CD4-positive, alpha-beta T cell (primary cell): ENCODE results near the gene WDR37. TPM values are rescaled to one million over a fixed set of nuclear protein-coding genes. Genes with fewer than 3 reads are reported as not detected.
A peak's percentile ranks its signal among the peaks of the same experiment; 100 is the strongest.

Experiments
- ATAC-seq: fragments of 200-7000 bp; cut with Tn5 transposase; one replicate; pipeline ENCODE4 v1.10.0; 2022; ENCODE audit warnings: mild to moderate bottlenecking; ENCODE audit not compliant: poor library complexity
- CTCF ChIA-PET: fragments of 350-600 bp; sonication (Branson Sonifier 250); formaldehyde crosslinking; loops from one replicate; lab custom pipeline; 2021; ENCODE audit warnings: antibody characterized with exemption, inconsistent platforms; lab: Charles Lee
- POLR2A ChIA-PET: fragments of 350-600 bp; sonication (Branson Sonifier 250); formaldehyde crosslinking; loops from one replicate; lab custom pipeline; 2021; ENCODE audit warnings: antibody characterized with exemption, inconsistent platforms; lab: Charles Lee
- DNase-seq, 14 experiments: peaks; one replicate each; pipeline ENCODE4 v3.0.0-alpha.2; 2013 to 2020; ENCODE audit warnings: mixed read lengths in 2 of 14
- H3K27ac ChIP-seq, 2 donors: one replicate each; pipeline versions ENCODE4 v1.5.1 to v1.7.0; 2013; ENCODE audit warnings: low read length in 2 of 2, low read depth in 1 of 2, mild to moderate bottlenecking in 1 of 2
- H3K27me3 ChIP-seq, 2 experiments: 1 replicate in 1 of 2; 2 replicates in 1 of 2; pipeline versions ENCODE4 v1.6.1 to v1.7.0; 2013; ENCODE audit warnings: low read length in 2 of 2, control low read depth in 1 of 2, mild to moderate bottlenecking in 1 of 2, moderate library complexity in 1 of 2; ENCODE audit not compliant: insufficient read depth in 2 of 2, control insufficient read depth in 1 of 2
- H3K36me3 ChIP-seq: one replicate; pipeline ENCODE4 v1.6.1; 2013; ENCODE audit warnings: low read length, control low read depth; ENCODE audit not compliant: insufficient read depth
- H3K4me1 ChIP-seq: one replicate; pipeline ENCODE4 v1.6.1; 2013; ENCODE audit warnings: low read length, control low read depth; ENCODE audit not compliant: insufficient read depth
- H3K4me3 ChIP-seq: one replicate; pipeline ENCODE4 v1.5.1; 2013; ENCODE audit warnings: mild to moderate bottlenecking, low read length, moderate library complexity
- H3K9me3 ChIP-seq, 2 experiments: 1 replicate in 1 of 2; 2 replicates in 1 of 2; pipeline versions ENCODE4 v1.6.1 to v1.7.0; 2013; ENCODE audit warnings: low read length in 2 of 2, mild to moderate bottlenecking in 2 of 2, control low read depth in 1 of 2, moderate library complexity in 1 of 2; ENCODE audit not compliant: control insufficient read depth in 1 of 2, insufficient read depth in 1 of 2
- H3K27ac Mint-ChIP-seq: one replicate; pipeline ENCODE4 v1.8.0; 2020; ENCODE audit warnings: mixed read lengths
- H3K27me3 Mint-ChIP-seq: one replicate; pipeline ENCODE4 v1.8.0; 2021; ENCODE audit warnings: mixed read lengths
- H3K36me3 Mint-ChIP-seq: one replicate; pipeline ENCODE4 v1.8.0; 2021; ENCODE audit warnings: low read depth, mixed read lengths
- H3K4me1 Mint-ChIP-seq: one replicate; pipeline ENCODE4 v1.8.0; 2021; ENCODE audit warnings: low read depth, mixed read lengths
- H3K4me3 Mint-ChIP-seq: one replicate; pipeline ENCODE4 v1.8.0; 2020; ENCODE audit warnings: mild to moderate bottlenecking, mixed read lengths
- H3K9me3 Mint-ChIP-seq: one replicate; pipeline ENCODE4 v1.8.0; 2020; ENCODE audit warnings: mixed read lengths
- CTCF ChIP-seq: fragments of 200-600 bp; IDR thresholded peaks from one replicate; pipeline ENCODE4 v1.8.0; 2022; ENCODE audit warnings: antibody characterized with exemption, mild to moderate bottlenecking
- intact Hi-C, 2 experiments: fragments of 100-400 bp; cut with DNase I in 1 of 2; cut with micrococcal nuclease in 1 of 2; formaldehyde crosslinking; loops; one replicate each; pipeline versions ENCODE4 v1.15.1 to v1.9.0; 2023 to 2025; cut with DNase I, micrococcal nuclease
- total RNA-seq, 174 experiments: library from RNA in 2 of 174; stranded (reverse) in 2 of 174; gene quantifications; one replicate each; pipeline ENCODE4 v1.2.3 and lab custom pipeline; 2021 to 2026

WDR37 gene
- total RNA-seq, 2 experiments from 2014 or later: 17.0 to 17.7 TPM

GRCh38 chr10:1103551-1103950 lies 47.4 kb downstream of the WDR37 start:
- Histone ChIP-seq H3K27ac (no peak overlapping the region), H3K9me3 (no peaks in the 10 kb centered on the region), H3K36me3 (peaks cover 85% of the 10 kb centered on the region), H3K4me3 (no peak overlapping the region), H3K27me3 (no peaks in the 10 kb centered on the region), H3K4me1 (no peaks in the 10 kb centered on the region)
- intact Hi-C loops: no loop called here
- no peaks in the 10 kb centered on the region for H3K9me3 Mint-ChIP-seq
- ATAC-seq (no peak), DNase-seq (no peak)
- ChIA-PET CTCF (no interaction called here), POLR2A (no interaction called here)
- peak overlapping the region; percentile 63 for H3K27ac Mint-ChIP-seq
- H3K4me1 Mint-ChIP-seq: peaks cover 21% of the 10 kb centered on the region
- no peaks in the 10 kb centered on the region for H3K27me3 Mint-ChIP-seq
- no peak overlapping the region for H3K4me3 Mint-ChIP-seq
- no peak for TF ChIP-seq CTCF
- peaks cover 95% of the 10 kb centered on the region for H3K36me3 Mint-ChIP-seq

- ChIA-PET POLR2A (no interaction called here), CTCF (no interaction called here)
- DNase-seq (no peak), ATAC-seq (no peak)
- H3K4me3 ChIP-seq: no peak overlapping the region
- H3K27ac Mint-ChIP-seq: no peak overlapping the region
- H3K27me3 ChIP-seq: no peaks in the 10 kb centered on the region
- H3K4me1 ChIP-seq: peaks cover 4% of the 10 kb centered on the region
- H3K36me3 ChIP-seq: peaks cover 80% of the 10 kb centered on the region
- H3K9me3 ChIP-seq: no peaks in the 10 kb centered on the region
- H3K4me3 Mint-ChIP-seq: no peak overlapping the region
- H3K36me3 Mint-ChIP-seq: peaks cover 94% of the 10 kb centered on the region
- H3K4me1 Mint-ChIP-seq: peaks cover 13% of the 10 kb centered on the region
- no peaks in the 10 kb centered on the region for H3K27me3 Mint-ChIP-seq
- intact Hi-C loops: no loop called here
- no peaks in the 10 kb centered on the region for H3K9me3 Mint-ChIP-seq
- no peak overlapping the region for H3K27ac ChIP-seq
- no peak for TF ChIP-seq CTCF
Measured at GRCh38 chr10:1104971-1105370, 48.8 kb downstream of the WDR37 start.

- peaks cover 13% of the 10 kb centered on the region for H3K4me1 ChIP-seq
- H3K27ac Mint-ChIP-seq: no peak overlapping the region
- no peaks in the 10 kb centered on the region for H3K9me3 ChIP-seq
- ATAC-seq (no peak), DNase-seq (no peak)
- H3K27ac ChIP-seq: no peak overlapping the region
- H3K9me3 Mint-ChIP-seq: no peaks in the 10 kb centered on the region
- POLR2A ChIA-PET: no interaction called here
- peaks cover 91% of the 10 kb centered on the region for H3K36me3 Mint-ChIP-seq
- H3K36me3 ChIP-seq: peaks cover 67% of the 10 kb centered on the region
- H3K4me3 Mint-ChIP-seq: no peak overlapping the region
- no peak for TF ChIP-seq CTCF
- H3K27me3 ChIP-seq: no peaks in the 10 kb centered on the region
- H3K4me1 Mint-ChIP-seq: peaks cover 30% of the 10 kb centered on the region
- intact Hi-C loops: no loop called here
- CTCF ChIA-PET: no interaction called here
- H3K4me3 ChIP-seq: no peak overlapping the region
- H3K27me3 Mint-ChIP-seq: no peaks in the 10 kb centered on the region
Measured at GRCh38 chr10:1107004-1107403, 50.8 kb downstream of the WDR37 start.
